ENCODE measurements around the gene CTH.
"Not testable (repeated sequence)": the region's sequence is repeated elsewhere in the genome, so short reads cannot be mapped to it uniquely, and the experiment has no call there.

The CTH gene

GRCh38 chr1:70455291-70455690, 44.2 kb downstream of the CTH start:
- no peak for DNase-seq (ENCODE audit: low read depth)

GRCh38 chr1:70458131-70458530, 47.1 kb downstream of the CTH start:
- DNase-seq (ENCODE audit: low read depth): no peak

- DNase-seq (ENCODE audit: low read depth): no peak
Observed at GRCh38 chr1:70459496-70460225, 48.6 kb downstream of the CTH start.

GRCh38 chr1:70460740-70461713, 50.0 kb downstream of the CTH start:
- not testable (repeated sequence) for DNase-seq (ENCODE audit: low read depth)

- DNase-seq (ENCODE audit: low read depth): no peak
Observed at GRCh38 chr1:70462611-70463010, 51.5 kb downstream of the CTH start.

- DNase-seq (ENCODE audit: low read depth): no peak
Observed at GRCh38 chr1:70465911-70466310, 54.8 kb downstream of the CTH start.

- DNase-seq (ENCODE audit: low read depth): no peak
Observed at GRCh38 chr1:70467531-70467930, 56.5 kb downstream of the CTH start.

- no peak for DNase-seq (ENCODE audit: low read depth)
Observed at GRCh38 chr1:70468180-70468579, 57.1 kb downstream of the CTH start.

GRCh38 chr1:70469184-70469583, 58.1 kb downstream of the CTH start:
- not testable (repeated sequence) for DNase-seq (ENCODE audit: low read depth)

- no peak for DNase-seq (ENCODE audit: low read depth)
Observed at GRCh38 chr1:70475023-70475422, 64.0 kb downstream of the CTH start.

GRCh38 chr1:70477090-70477489, 66.0 kb downstream of the CTH start:
- no peak for DNase-seq (ENCODE audit: low read depth)

- not testable (repeated sequence) for DNase-seq (ENCODE audit: low read depth)
Observed at GRCh38 chr1:70477905-70478304, 66.8 kb downstream of the CTH start.

GRCh38 chr1:70483342-70483741, 72.3 kb downstream of the CTH start:
- DNase-seq (ENCODE audit: low read depth): no peak

GRCh38 chr1:70485624-70486023, 74.6 kb downstream of the CTH start:
- no peak for DNase-seq (ENCODE audit: low read depth)

GRCh38 chr1:70486676-70487458, 75.8 kb downstream of the CTH start:
- no peak for DNase-seq (ENCODE audit: low read depth)

GRCh38 chr1:70487459-70487815, 76.4 kb downstream of the CTH start:
- DNase-seq (ENCODE audit: low read depth): no peak

GRCh38 chr1:70487910-70488665, 77.0 kb downstream of the CTH start:
- DNase-seq (ENCODE audit: low read depth): no peak
